ENCODE data around the gene CCDC126. TPM values are rescaled to one million over a fixed set of nuclear protein-coding genes. Genes with fewer than 3 reads are reported as not detected.
A peak's percentile ranks its signal among the peaks of the same experiment; 100 is the strongest.

CCDC126 gene
- total RNA-seq, 1 donor from 2014 or later: 11.4 TPM

DNA sequence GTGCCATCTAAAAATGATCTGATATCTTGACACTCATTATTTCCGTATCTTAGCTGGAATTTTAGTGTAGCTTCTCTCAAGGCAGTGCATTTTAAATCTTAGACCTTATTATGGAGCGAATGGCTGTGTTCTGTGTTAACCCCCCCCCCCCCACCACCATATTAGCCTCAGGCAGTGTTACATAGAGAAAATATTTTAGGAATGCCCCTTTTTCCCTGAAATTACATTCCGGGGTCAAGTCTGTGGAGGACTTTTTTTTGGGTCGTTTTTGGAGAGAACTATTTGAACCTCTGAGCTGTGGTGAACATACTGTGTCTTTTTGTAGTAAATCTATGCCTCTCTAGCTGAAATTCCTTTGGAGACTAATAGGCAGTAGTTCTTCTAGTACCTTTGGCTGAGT is 3.1 kb downstream of the CCDC126 start:
- Mint-ChIP-seq H3K27me3 (ENCODE audit: low read depth) (peaks cover 2% of the 10 kb centered on the region), H3K36me3 (ENCODE audit: low read depth) (no peaks in the 10 kb centered on the region), H3K27ac (ENCODE audit: unreplicated experiment) (peak overlapping the region; percentile 74), H3K4me1 (ENCODE audit: low read depth) (peaks cover 60% of the 10 kb centered on the region), H3K9me3 (ENCODE audit: low read depth) (no peaks in the 10 kb centered on the region), H3K4me3 (ENCODE audit: unreplicated experiment) (no peak overlapping the region)
- DNase-seq (ENCODE audit: low spot score): no peak
- TF ChIP-seq, protein P1, sequence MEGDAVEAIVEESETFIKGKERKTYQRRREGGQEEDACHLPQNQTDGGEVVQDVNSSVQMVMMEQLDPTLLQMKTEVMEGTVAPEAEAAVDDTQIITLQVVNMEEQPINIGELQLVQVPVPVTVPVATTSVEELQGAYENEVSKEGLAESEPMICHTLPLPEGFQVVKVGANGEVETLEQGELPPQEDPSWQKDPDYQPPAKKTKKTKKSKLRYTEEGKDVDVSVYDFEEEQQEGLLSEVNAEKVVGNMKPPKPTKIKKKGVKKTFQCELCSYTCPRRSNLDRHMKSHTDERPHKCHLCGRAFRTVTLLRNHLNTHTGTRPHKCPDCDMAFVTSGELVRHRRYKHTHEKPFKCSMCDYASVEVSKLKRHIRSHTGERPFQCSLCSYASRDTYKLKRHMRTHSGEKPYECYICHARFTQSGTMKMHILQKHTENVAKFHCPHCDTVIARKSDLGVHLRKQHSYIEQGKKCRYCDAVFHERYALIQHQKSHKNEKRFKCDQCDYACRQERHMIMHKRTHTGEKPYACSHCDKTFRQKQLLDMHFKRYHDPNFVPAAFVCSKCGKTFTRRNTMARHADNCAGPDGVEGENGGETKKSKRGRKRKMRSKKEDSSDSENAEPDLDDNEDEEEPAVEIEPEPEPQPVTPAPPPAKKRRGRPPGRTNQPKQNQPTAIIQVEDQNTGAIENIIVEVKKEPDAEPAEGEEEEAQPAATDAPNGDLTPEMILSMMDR (IDR thresholded peaks at IDR 0.05): no peak

DNA sequence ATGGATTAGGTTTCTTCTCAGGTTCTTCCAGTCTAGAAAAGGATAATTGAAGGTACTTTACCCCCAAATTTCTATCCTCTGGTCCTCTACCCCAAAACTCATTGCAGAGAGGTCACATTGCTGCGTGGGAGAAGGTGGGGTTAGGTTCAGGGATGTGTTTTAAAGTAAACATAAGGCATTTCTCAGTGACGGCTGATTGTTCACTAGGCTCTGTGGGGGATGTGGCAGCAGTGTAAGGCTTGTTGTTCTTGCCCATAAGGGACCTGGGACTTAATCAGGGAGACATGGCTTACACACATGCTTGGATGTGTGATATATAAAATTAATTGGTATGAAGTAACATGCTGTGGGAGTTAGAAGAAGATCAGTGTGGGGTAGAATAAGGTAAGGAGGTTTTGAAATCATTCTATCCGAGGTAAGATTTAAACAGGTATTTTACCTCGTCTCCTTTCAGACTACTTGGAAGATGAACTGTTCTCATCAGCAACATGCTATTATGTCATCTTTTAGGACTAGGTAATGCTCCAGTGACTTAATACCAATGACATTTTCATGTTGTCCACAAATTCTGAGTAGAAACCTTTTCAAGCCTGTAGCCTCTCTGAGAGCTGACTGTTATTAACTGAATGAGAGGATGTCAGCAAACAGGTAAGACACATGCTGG is 6.6 kb downstream of the CCDC126 start:
- Mint-ChIP-seq H3K27me3 (ENCODE audit: low read depth) (no peaks in the 10 kb centered on the region), H3K4me1 (ENCODE audit: low read depth) (peaks cover 47% of the 10 kb centered on the region), H3K36me3 (ENCODE audit: low read depth) (peaks cover 4% of the 10 kb centered on the region), H3K4me3 (ENCODE audit: unreplicated experiment) (no peak overlapping the region), H3K9me3 (ENCODE audit: low read depth) (no peaks in the 10 kb centered on the region), H3K27ac (ENCODE audit: unreplicated experiment) (no peak overlapping the region)
- no peak for DNase-seq (ENCODE audit: low spot score)
- TF ChIP-seq, protein P1 (IDR thresholded peaks at IDR 0.05): no peak

DNA sequence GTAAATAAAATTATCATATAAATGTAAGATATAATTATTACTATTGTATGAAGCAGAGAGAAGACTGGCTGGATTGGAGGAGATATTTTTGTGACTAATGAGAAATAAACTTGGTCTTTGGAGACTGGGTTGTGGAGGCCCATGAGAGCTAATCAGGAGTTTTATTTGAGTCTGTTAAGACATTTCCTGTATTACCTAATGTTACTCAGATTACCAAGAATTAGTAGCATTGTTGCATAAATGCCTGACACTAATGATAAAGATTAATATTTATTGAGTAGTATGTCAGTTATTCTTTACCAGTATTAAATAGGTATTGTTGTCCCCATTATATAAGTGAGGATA is 7.1 kb downstream of the CCDC126 start:
- DNase-seq (ENCODE audit: low spot score): no peak
- Mint-ChIP-seq H3K27me3 (ENCODE audit: low read depth) (no peaks in the 10 kb centered on the region), H3K9me3 (ENCODE audit: low read depth) (no peaks in the 10 kb centered on the region), H3K4me1 (ENCODE audit: low read depth) (peaks cover 42% of the 10 kb centered on the region), H3K27ac (ENCODE audit: unreplicated experiment) (no peak overlapping the region), H3K36me3 (ENCODE audit: low read depth) (peaks cover 4% of the 10 kb centered on the region), H3K4me3 (ENCODE audit: unreplicated experiment) (no peak overlapping the region)
- TF ChIP-seq, protein P1 (IDR thresholded peaks at IDR 0.05): no peak

DNA sequence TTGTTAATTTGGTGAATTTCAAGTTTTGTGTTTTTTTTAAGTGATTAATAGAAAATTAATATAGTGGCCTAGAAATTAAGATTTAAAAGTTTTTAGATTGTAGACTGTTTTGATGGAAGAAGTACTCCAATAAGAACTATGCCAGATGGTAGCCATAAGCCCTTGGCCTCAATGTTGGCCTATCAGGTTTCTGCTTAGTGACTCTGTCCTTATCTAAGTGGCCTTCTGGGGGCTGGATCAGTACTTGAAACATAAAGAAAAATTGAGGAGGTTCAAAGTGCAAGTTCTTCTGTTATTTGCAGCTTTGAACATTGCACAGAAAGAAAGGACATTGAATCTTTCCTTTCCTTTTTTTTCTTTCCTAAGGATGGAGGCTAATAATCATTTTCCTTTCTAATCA is 9.9 kb downstream of the CCDC126 start:
- peaks cover 15% of the 10 kb centered on the region for H3K4me1 Mint-ChIP-seq (ENCODE audit: low read depth)
- no peaks in the 10 kb centered on the region for H3K9me3 Mint-ChIP-seq (ENCODE audit: low read depth)
- peaks cover 4% of the 10 kb centered on the region for H3K36me3 Mint-ChIP-seq (ENCODE audit: low read depth)
- H3K4me3 Mint-ChIP-seq (ENCODE audit: unreplicated experiment): no peak overlapping the region
- H3K27ac Mint-ChIP-seq (ENCODE audit: unreplicated experiment): no peak overlapping the region
- no peaks in the 10 kb centered on the region for H3K27me3 Mint-ChIP-seq (ENCODE audit: low read depth)
- no peak for DNase-seq (ENCODE audit: low spot score)
- TF ChIP-seq, protein P1 (IDR thresholded peaks at IDR 0.05): no peak

DNA sequence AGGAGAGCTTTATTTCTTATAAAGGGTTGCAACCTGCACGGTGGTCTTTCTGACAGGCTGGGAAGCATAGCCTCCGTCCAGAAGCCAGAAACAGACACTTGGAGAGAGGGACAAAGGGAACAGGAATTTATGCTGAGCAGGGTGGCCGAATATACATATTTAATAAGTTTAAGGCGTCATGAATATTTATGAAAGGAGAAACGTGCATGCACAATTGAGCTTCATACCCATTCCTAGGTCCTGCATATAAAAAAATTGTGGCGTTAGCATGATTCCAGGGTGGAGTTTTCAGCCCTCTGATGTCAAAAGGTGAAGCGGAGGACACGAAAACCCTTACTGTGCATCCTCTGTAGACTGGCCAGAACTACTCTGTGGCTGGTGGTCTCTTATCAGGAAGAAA is 10.7 kb downstream of the CCDC126 start:
- Mint-ChIP-seq H3K27me3 (ENCODE audit: low read depth) (no peaks in the 10 kb centered on the region), H3K4me1 (ENCODE audit: low read depth) (peaks cover 7% of the 10 kb centered on the region), H3K36me3 (ENCODE audit: low read depth) (peaks cover 6% of the 10 kb centered on the region), H3K27ac (ENCODE audit: unreplicated experiment) (no peak overlapping the region), H3K4me3 (ENCODE audit: unreplicated experiment) (no peak overlapping the region), H3K9me3 (ENCODE audit: low read depth) (no peaks in the 10 kb centered on the region)
- no peak for DNase-seq (ENCODE audit: low spot score)
- TF ChIP-seq, protein P1 (IDR thresholded peaks at IDR 0.05): no peak

All from chondrocyte (in vitro differentiated cells).